Vagina (tissue), 2 donors: ENCODE results near the gene FKBP7. TPM values are rescaled to one million over a fixed set of nuclear protein-coding genes. Genes with fewer than 3 reads are reported as not detected.

Experiments
- DNase-seq, 2 donors: peaks; one replicate each; pipeline ENCODE4 v3.0.0-alpha.2; 2017; ENCODE audit errors: extremely low spot score in 2 of 2
- H3K27ac ChIP-seq: fragments of 200-600 bp; sonication (generic); one replicate; pipeline ENCODE4 v1.5.1; 2019
- H3K27me3 ChIP-seq: fragments of 200-600 bp; sonication (generic); one replicate; pipeline ENCODE4 v1.5.1; 2019
- H3K36me3 ChIP-seq, 2 donors: fragments of 200-600 bp; sonication (generic); one replicate each; pipeline ENCODE4 v1.5.1; 2017 to 2019
- H3K4me1 ChIP-seq: fragments of 200-600 bp; sonication (generic); one replicate; pipeline ENCODE4 v1.5.1; 2019
- H3K4me3 ChIP-seq, 2 donors: fragments of 200-600 bp; sonication (generic); 1 replicate in 1 of 2; 2 replicates in 1 of 2; pipeline ENCODE4 v1.5.1; 2016 to 2019
- H3K9me3 ChIP-seq: fragments of 200-600 bp; sonication (generic); one replicate; pipeline ENCODE4 v1.5.1; 2019
- POLR2A ChIP-seq, 2 donors: fragments of 450-650 bp; IDR thresholded peaks; one replicate each; pipeline ENCODE4 v1.6.1; 2017; ENCODE audit warnings: antibody characterized with exemption in 2 of 2, mild to moderate bottlenecking in 2 of 2, moderate library complexity in 2 of 2
- POLR2AphosphoS5 ChIP-seq, 2 donors: sonication (generic); formaldehyde crosslinking; IDR thresholded peaks; one replicate each; pipeline ENCODE4 v1.9.0; 2017; ENCODE audit warnings: antibody characterized with exemption in 2 of 2, mild to moderate bottlenecking in 2 of 2, low read depth in 1 of 2; ENCODE audit not compliant: insufficient read depth in 1 of 2
- intact Hi-C: fragments of 100-400 bp; cut with DNase I; formaldehyde crosslinking; loops from one replicate; pipeline ENCODE4 v1.15.1; 2023
- total RNA-seq: library from RNA; depleted of rRNA; stranded (reverse); fragments of >200 nt; gene quantifications from one replicate; pipeline ENCODE4 v1.2.3, GENCODE V29; 2016
- TF ChIP-seq, protein P1 (sequence below), 3 experiments: fragments of 450-650 bp in 2 of 3; fragments of 200-600 bp in 1 of 3; sonication (generic) in 1 of 3; IDR thresholded peaks; one replicate each; pipeline ENCODE4 v1.5.1; 2017 to 2019; ENCODE audit warnings: antibody characterized with exemption in 3 of 3, mild to moderate bottlenecking in 2 of 3, moderate library complexity in 2 of 3

Gene FKBP7
- total RNA-seq, 1 donor from 2014 or later = 30.9 TPM

DNA sequence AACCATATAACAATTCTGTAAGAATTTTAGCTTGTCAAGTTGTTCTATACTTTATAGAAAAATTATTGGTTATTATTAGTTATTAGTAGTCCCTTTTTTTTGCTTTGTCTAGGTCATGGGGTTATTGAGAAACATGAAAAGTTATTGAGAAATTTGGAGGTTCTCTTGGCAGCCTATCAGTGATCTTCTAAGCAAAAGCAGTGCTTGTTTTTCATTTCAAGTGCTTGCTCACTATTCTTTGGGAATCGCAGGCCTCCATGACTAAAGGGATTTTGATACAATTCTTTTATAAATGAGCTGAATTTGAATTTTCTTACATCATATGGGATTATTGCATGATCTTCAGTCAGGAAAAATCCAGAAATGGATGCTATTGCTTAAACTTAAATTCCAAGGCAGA is 27.7 kb upstream of the FKBP7 start:
- no peak for DNase-seq
- Histone ChIP-seq H3K9me3 (no peaks in the 10 kb centered on the region), H3K36me3 (peaks cover 0 to 33% of the 10 kb centered on the region in 2 donors), H3K4me1 (no peaks in the 10 kb centered on the region), H3K27ac (no peak overlapping the region), H3K4me3 (no peak overlapping the region), H3K27me3 (no peaks in the 10 kb centered on the region)
- intact Hi-C loops = no loop called here
- TF ChIP-seq, protein P1, sequence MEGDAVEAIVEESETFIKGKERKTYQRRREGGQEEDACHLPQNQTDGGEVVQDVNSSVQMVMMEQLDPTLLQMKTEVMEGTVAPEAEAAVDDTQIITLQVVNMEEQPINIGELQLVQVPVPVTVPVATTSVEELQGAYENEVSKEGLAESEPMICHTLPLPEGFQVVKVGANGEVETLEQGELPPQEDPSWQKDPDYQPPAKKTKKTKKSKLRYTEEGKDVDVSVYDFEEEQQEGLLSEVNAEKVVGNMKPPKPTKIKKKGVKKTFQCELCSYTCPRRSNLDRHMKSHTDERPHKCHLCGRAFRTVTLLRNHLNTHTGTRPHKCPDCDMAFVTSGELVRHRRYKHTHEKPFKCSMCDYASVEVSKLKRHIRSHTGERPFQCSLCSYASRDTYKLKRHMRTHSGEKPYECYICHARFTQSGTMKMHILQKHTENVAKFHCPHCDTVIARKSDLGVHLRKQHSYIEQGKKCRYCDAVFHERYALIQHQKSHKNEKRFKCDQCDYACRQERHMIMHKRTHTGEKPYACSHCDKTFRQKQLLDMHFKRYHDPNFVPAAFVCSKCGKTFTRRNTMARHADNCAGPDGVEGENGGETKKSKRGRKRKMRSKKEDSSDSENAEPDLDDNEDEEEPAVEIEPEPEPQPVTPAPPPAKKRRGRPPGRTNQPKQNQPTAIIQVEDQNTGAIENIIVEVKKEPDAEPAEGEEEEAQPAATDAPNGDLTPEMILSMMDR (IDR thresholded peaks at IDR 0.05) = no peak
- TF ChIP-seq POLR2A (IDR thresholded peaks at IDR 0.05) (no peak), POLR2AphosphoS5 (IDR thresholded peaks at IDR 0.05; ENCODE audit: insufficient read depth in 1 of 2, low read depth in 1 of 2) (no peak)

DNA sequence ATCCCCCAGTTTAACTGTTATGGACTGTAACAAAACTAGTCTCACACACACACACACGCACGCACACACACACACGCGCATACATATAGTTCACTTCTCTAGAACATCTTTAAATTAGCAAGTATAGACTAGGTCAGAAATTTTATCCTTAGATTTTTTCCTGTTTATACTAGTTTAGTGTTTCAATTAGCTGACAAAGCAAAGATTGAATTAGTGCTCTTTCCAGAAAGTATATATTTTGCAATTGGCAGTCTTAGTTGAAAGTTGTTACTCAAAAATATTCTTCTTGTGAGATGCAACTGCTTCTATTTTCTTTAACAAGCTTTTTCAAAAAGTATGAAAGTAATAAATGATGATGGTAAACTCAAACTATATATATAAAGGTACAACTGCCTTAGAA is 24.4 kb upstream of the FKBP7 start:
- Histone ChIP-seq H3K4me3 (no peak overlapping the region), H3K27ac (no peak overlapping the region), H3K27me3 (no peaks in the 10 kb centered on the region), H3K9me3 (no peaks in the 10 kb centered on the region), H3K36me3 (peaks cover 0 to 59% of the 10 kb centered on the region in 2 donors), H3K4me1 (no peaks in the 10 kb centered on the region)
- intact Hi-C loops = no loop called here
- TF ChIP-seq, protein P1 (IDR thresholded peaks at IDR 0.05) = no peak
- TF ChIP-seq POLR2AphosphoS5 (IDR thresholded peaks at IDR 0.05; ENCODE audit: insufficient read depth in 1 of 2, low read depth in 1 of 2) (no peak), POLR2A (IDR thresholded peaks at IDR 0.05) (no peak)
- no peak for DNase-seq

DNA sequence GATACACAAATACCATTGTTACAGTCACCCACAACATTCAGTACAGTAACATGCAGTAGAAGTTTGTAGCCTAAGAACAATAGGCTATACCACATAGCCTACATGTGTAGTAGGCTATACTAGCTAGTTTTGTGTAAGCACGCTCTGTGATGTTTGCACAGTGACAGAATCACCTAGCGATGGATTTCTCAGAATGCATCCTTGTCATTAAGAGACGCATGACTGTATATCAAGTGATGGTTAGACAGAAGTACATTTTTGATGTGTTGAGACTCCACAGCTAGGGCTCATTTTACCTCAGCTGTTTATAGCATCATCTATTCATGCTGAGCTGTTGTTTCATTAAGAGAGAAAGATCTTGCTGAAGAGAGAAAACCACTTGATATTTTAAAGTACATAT is 21.2 kb upstream of the FKBP7 start:
- intact Hi-C loops = no loop called here
- Histone ChIP-seq H3K36me3 (peaks cover 0 to 82% of the 10 kb centered on the region in 2 donors), H3K27me3 (no peaks in the 10 kb centered on the region), H3K4me3 (no peak overlapping the region), H3K9me3 (no peaks in the 10 kb centered on the region), H3K4me1 (no peaks in the 10 kb centered on the region), H3K27ac (no peak overlapping the region)
- DNase-seq = no peak
- TF ChIP-seq, protein P1 (IDR thresholded peaks at IDR 0.05) = no peak
- no peak for TF ChIP-seq POLR2A (IDR thresholded peaks at IDR 0.05)
- TF ChIP-seq POLR2AphosphoS5 (IDR thresholded peaks at IDR 0.05; ENCODE audit: insufficient read depth in 1 of 2, low read depth in 1 of 2) = no peak

DNA sequence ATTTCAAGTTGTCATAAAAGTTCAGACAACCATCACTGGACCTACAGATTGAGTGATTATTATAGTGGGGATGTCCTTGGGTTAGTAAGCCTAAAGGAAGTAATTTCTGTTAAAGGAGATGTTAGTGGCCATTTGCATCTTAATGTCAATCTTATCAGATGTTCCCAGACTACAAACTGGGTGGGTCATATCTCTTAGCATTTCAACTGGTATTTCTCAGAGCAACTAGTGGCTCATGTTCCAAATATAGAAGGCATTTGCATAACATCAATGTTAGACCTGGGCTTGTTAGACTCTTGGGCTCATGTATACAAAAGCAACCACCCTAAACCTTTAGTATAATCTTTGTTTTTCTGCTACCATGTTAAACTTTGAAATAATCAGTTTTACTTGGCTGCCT is 19.7 kb upstream of the FKBP7 start:
- H3K27ac ChIP-seq = no peak overlapping the region
- TF ChIP-seq, protein P1 (IDR thresholded peaks at IDR 0.05) = no peak
- TF ChIP-seq POLR2A (IDR thresholded peaks at IDR 0.05) (no peak), POLR2AphosphoS5 (IDR thresholded peaks at IDR 0.05; ENCODE audit: insufficient read depth in 1 of 2, low read depth in 1 of 2) (no peak)
- no peak overlapping the region for H3K4me3 ChIP-seq
- no peaks in the 10 kb centered on the region for H3K9me3 ChIP-seq
- no peaks in the 10 kb centered on the region for H3K4me1 ChIP-seq
- no peaks in the 10 kb centered on the region for H3K27me3 ChIP-seq
- DNase-seq = no peak
- intact Hi-C loops = no loop called here
- H3K36me3 ChIP-seq = peaks cover 0 to 88% of the 10 kb centered on the region in 2 donors

DNA sequence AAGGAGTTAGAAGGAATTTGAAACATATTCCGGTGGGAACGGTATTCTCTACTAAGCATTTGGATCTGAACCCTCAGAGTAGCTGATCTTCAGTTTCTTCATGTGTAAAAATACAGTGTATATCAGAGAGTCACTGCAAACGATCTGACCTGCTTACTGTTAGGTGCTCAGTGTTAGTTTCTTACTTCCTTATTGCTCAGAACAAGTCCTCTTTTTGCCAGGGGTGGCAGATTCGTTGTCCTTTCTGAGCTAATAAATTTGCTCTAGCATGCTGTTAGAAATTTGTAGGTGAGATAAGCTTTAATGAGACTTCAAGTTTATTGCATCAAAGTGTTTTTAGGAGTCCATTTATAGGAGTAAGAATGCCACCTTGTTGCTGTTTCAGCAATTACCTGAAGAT is 17.6 kb upstream of the FKBP7 start:
- no peaks in the 10 kb centered on the region for H3K4me1 ChIP-seq
- TF ChIP-seq POLR2AphosphoS5 (IDR thresholded peaks at IDR 0.05; ENCODE audit: insufficient read depth in 1 of 2, low read depth in 1 of 2) (no peak), POLR2A (IDR thresholded peaks at IDR 0.05) (no peak)
- TF ChIP-seq, protein P1 (IDR thresholded peaks at IDR 0.05) = no peak
- H3K27ac ChIP-seq = no peak overlapping the region
- H3K4me3 ChIP-seq = no peak overlapping the region
- no peaks in the 10 kb centered on the region for H3K27me3 ChIP-seq
- no peak for DNase-seq
- intact Hi-C loops = no loop called here
- peaks cover 0 to 76% of the 10 kb centered on the region in 2 donors for H3K36me3 ChIP-seq
- H3K9me3 ChIP-seq = no peaks in the 10 kb centered on the region
